Spleen (tissue), 7 donors: ENCODE data around the gene PDGFC.

Experiments
- POLR2A ChIP-seq, 3 donors: fragments of 450-650 bp; IDR thresholded peaks; one replicate each; pipeline ENCODE4 v1.5.1; 2017; ENCODE audit warnings: antibody characterized with exemption in 3 of 3, mild to moderate bottlenecking in 1 of 3
- POLR2AphosphoS5 ChIP-seq, 3 donors: sonication (generic); formaldehyde crosslinking; IDR thresholded peaks; one replicate each; pipeline ENCODE4 v1.5.1; 2017; ENCODE audit warnings: antibody characterized with exemption in 3 of 3
- TF ChIP-seq, protein P1 (sequence below), 11 experiments: fragments of 200-600 bp in 7 of 11; fragments of 450-650 bp in 4 of 11; sonication (generic) in 4 of 11; IDR thresholded peaks in 8 of 11; conservative IDR thresholded peaks in 3 of 11; 1 replicate in 7 of 11; 2 replicates in 4 of 11; pipeline versions ENCODE4 v1.4.0 to v1.8.0; 2016 to 2021; ENCODE audit warnings: antibody characterized with exemption in 11 of 11, inconsistent platforms in 4 of 11, mild to moderate bottlenecking in 1 of 11
- donor health status: DM: no; HTN: no; CAD: no; lungs with moderate emphysema.
- donor health status: DM: no; HTN: no; CAD: no.
- donor health status: DM: no; HTN: no; CAD: no.

DNA sequence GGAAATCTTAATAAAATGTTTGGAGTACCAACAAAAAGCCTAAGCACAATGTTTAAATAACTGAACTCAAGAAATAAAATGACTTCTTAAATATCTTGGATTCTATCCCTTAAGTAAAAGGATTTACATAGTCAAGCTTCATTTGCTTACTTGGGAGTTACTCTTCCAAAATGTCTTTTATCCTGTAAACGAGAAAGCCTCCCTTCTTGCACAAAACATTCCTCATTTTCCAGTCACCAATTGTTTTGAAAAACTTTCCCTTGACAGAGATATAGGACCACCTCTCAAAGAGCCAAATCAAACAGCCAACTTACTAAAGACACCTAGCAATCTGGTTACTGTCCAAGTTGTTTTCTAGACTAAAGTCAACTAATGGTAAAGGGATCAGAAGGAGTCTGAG is 18.6 kb downstream of the PDGFC start:
- TF ChIP-seq, protein P1, sequence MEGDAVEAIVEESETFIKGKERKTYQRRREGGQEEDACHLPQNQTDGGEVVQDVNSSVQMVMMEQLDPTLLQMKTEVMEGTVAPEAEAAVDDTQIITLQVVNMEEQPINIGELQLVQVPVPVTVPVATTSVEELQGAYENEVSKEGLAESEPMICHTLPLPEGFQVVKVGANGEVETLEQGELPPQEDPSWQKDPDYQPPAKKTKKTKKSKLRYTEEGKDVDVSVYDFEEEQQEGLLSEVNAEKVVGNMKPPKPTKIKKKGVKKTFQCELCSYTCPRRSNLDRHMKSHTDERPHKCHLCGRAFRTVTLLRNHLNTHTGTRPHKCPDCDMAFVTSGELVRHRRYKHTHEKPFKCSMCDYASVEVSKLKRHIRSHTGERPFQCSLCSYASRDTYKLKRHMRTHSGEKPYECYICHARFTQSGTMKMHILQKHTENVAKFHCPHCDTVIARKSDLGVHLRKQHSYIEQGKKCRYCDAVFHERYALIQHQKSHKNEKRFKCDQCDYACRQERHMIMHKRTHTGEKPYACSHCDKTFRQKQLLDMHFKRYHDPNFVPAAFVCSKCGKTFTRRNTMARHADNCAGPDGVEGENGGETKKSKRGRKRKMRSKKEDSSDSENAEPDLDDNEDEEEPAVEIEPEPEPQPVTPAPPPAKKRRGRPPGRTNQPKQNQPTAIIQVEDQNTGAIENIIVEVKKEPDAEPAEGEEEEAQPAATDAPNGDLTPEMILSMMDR (IDR thresholded peaks at IDR 0.05 in 8 of 11, conservative IDR thresholded peaks at IDR 0.05 in 3 of 11): no peak
- TF ChIP-seq POLR2A (IDR thresholded peaks at IDR 0.05) (no peak), POLR2AphosphoS5 (IDR thresholded peaks at IDR 0.05) (no peak)
